GM10266 (cell line): Measurements from ENCODE around the gene LRRC56.

Experiments
- DNase-seq: peaks from one replicate; pipeline ENCODE4 v3.0.0; 2012; ENCODE audit errors: extremely low spot score
- CTCF ChIP-seq: IDR thresholded peaks from 2 replicates; pipeline ENCODE4 v1.5.1; 2012; ENCODE audit warnings: mild to moderate bottlenecking, low read depth; ENCODE audit not compliant: control insufficient read depth, insufficient read depth; ENCODE audit errors: missing control alignments

The LRRC56 gene

GRCh38 chr11:534396-535209, 2.7 kb upstream of the LRRC56 start:
- DNase-seq: no peak

GRCh38 chr11:535210-535518, 2.2 kb upstream of the LRRC56 start:
- TF ChIP-seq CTCF: peak; percentile 48
- DNase-seq: no peak

More at GRCh38 chr11:534396-535209, 2.7 kb upstream of the LRRC56 start:
- no peak for TF ChIP-seq CTCF

DNA sequence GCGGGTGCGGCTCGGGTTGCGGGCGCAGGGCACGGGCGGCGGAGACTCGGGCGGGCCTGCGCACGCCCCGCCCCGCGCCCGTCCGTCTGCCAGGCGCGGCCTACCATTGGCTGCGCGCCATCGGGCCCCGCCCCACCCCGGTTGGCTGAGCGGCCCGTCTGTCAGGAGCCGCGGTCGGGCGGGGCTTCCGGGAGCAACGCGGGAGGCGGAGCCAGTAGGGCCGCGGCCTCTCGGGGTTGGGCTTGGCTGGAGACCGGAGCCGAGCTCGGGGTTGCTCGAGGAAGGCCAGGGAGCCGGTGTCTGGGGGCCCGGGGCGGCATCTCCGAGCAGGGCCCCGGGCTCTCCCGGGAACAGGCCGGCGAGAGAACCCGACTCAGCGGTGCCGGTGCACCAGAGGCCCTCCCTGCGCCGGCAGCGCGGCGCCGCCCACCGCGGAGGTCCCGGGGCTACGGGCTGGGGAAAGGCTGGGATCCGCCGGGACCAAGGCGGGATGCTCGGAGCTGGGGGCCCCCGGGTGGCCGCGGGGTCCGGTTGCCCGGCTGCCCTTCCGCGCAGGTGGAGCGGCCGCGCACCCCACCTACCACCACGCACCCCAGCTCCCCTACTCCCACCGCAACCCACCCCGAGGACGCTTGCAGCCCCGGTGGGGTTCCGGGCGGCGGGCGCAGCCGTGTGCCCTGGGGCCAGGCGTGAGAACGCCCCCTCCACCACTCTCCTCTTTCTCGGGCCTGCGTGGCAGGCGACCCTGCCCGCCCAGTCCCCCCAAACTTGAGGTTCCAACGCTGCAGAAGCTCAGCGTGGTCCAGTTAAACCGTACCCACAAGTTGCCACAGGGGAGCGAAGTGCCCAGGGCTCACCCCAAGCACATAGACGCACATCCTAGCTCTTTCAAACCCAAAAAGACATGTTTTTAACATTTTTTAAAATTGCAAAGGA, 1.5 kb upstream of the LRRC56 start, which contains the start of gene HRAS:
HRAS (minus strand) TSS at position 58 of the 936 bp plus-strand sequence.
- no peak for TF ChIP-seq CTCF
- peak; percentile 100 for DNase-seq

GRCh38 chr11:537622-538430, 499 bp downstream of the LRRC56 start:
- DNase-seq: no peak
- no peak for TF ChIP-seq CTCF

DNA sequence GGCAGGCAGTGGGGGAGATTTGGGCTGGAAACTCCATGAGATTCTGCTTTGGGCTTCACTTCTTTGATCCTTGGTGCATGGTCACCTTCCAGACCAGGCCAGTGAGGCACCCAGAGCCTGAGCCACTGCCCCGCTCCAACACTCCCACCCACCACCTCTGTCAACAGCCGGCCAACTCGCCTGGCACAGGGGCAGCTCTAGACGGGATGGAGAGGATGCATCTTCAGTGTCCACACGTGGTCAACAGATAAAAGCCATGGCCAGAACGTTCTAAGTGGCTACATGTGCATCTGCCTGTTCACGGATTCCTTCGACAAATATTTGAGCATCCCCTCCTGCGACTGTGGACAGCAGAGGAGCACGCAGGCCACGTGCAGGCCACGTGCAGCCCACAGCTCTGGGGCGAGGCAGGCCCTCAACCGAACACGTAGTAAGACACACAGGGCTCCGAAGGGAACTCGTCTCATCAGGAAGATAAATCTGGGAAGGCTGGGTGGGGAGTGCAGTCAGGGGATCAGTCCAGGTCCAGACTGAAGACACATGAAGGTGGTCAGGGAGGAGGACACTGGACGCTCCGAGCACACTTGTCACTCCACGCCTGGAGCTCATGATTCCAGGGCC, 1.2 kb downstream of the LRRC56 start:
- TF ChIP-seq CTCF: no peak
- no peak for DNase-seq

- TF ChIP-seq CTCF: no peak
- DNase-seq: no peak
Observed at GRCh38 chr11:539971-540481, 2.7 kb downstream of the LRRC56 start.
